Skin of body (tissue), 2 donors: Measurements from ENCODE around the gene SPATA31D1. TPM values are rescaled to one million over a fixed set of nuclear protein-coding genes. Genes with fewer than 3 reads are reported as not detected.

Source experiments
- DNase-seq: peaks from one replicate; lab custom pipeline; 2025; lab: John Stamatoyannopoulos, UW
- total RNA-seq: library from RNA; depleted of rRNA; stranded (reverse); fragments of >200 nt; gene quantifications from one replicate; pipeline ENCODE4 v1.2.3, GENCODE V29; 2014

The SPATA31D1 gene
- total RNA-seq, 1 donor from 2014 or later = not detected

- DNase-seq = no peak
Measured at GRCh38 chr9:82021198-82021597, 32.6 kb downstream of the SPATA31D1 start.

GRCh38 chr9:82022121-82022520 lies 33.5 kb downstream of the SPATA31D1 start:
- DNase-seq = no peak

- DNase-seq = no peak
Measured at GRCh38 chr9:82024908-82025307, 36.3 kb downstream of the SPATA31D1 start.

GRCh38 chr9:82031538-82032280 lies 43.1 kb downstream of the SPATA31D1 start:
- DNase-seq = no peak

- no peak for DNase-seq
Measured at GRCh38 chr9:82034956-82035731, 46.6 kb downstream of the SPATA31D1 start.

DNA sequence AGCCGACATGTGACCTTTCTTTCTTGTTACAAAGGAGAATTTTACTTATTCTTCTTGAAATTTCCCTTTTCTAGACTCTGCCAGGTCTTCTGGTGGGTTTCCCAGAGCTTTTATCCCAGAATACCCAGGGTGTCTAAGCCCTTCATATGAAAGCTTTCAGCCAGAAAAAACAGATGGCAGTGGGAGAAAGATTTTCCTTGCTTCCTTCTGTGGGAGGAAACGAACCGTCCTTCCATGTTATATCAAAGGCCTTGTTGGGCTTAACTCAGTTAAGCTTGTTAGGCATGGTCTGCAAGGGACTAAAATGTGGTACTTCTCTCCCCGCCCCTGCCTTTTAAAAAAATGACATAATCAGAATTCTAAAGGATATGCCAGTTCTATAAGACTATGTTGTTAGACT lies 47.5 kb downstream of the SPATA31D1 start:
- DNase-seq = no peak

DNA sequence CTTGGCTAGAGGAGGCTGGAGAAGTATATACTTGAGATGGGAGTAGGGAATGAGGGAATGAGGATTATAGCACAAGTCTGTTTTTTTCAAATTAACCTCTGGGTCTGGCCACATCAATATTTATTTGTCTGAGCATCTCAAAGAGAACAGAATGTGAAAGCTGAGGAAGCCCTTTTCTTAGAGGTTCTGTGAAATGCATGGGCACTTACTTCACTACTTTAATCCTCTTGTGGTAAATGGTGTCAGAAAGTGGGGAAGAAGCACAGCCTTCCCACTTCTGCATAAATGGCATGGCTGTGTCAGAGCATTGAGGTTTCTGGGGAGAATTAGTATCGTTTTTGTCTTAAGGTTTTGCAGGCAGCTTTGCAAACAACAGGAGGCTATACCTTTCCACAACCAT lies 48.6 kb downstream of the SPATA31D1 start:
- DNase-seq = no peak

DNA sequence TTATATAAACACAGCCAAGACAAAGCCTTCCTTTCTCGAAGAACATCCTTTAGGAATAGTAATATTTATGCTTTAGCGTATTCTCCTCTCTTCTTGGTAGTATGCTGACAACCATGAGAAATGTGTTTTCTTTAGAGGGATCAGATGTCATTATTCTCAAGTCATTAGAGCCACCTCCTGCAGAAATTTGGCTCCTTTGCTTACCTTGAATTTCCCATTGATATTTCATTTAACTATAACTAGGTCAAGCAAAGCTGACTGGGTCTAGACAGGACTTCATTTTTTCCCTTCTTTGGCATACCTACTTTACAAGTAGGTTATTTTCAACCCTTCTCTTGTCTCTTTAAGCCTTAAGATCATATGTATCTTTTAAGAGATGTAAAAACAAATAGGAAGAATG lies 50.3 kb downstream of the SPATA31D1 start:
- DNase-seq = no peak

Other genes with a start within 250 kb of the SPATA31D1 start
- not detected for gene SPATA31D4, start 60.3 kb upstream of the SPATA31D1 start, total RNA-seq
- not detected for gene SPATA31D3, start 45.3 kb upstream of the SPATA31D1 start, total RNA-seq